HEK293 (cell line): ENCODE results near the gene CAPN15.

Experiments used
- BCL11A ChIP-seq: fragments of 450-650 bp; formaldehyde crosslinking; IDR thresholded peaks from 2 replicates; pipeline ENCODE4 v1.5.1; 2016; ENCODE audit warnings: low read depth, missing biosample characterization, missing genetic modification characterization
- BCL11B ChIP-seq: fragments of 450-650 bp; formaldehyde crosslinking; IDR thresholded peaks from 2 replicates; pipeline ENCODE4 v1.5.1; 2016; ENCODE audit warnings: low read depth, missing biosample characterization, missing genetic modification characterization
- GFI1B ChIP-seq: fragments of 450-650 bp; formaldehyde crosslinking; IDR thresholded peaks from 2 replicates; pipeline ENCODE4 v1.5.1; 2016; ENCODE audit warnings: missing biosample characterization, missing genetic modification characterization
- HOXC10 ChIP-seq: sonication (generic); formaldehyde crosslinking; IDR thresholded peaks from 2 replicates; pipeline ENCODE4 v1.8.1; 2023; ENCODE audit warnings: mild to moderate bottlenecking, missing genetic modification reagents
- KLF8 ChIP-seq: fragments of 450-650 bp; formaldehyde crosslinking; IDR thresholded peaks from 2 replicates; pipeline ENCODE4 v1.5.1; 2016; ENCODE audit warnings: missing biosample characterization, missing genetic modification characterization
- MEIS1 ChIP-seq: sonication (generic); formaldehyde crosslinking; IDR thresholded peaks from 2 replicates; pipeline ENCODE4 v1.8.1; 2022; ENCODE audit warnings: missing genetic modification reagents, mild to moderate bottlenecking, borderline replicate concordance
- OSR2 ChIP-seq: fragments of 450-650 bp; formaldehyde crosslinking; IDR thresholded peaks from 2 replicates; pipeline ENCODE4 v1.5.1; 2016; ENCODE audit warnings: missing biosample characterization, missing genetic modification characterization
- PRDM4 ChIP-seq: fragments of 450-650 bp; formaldehyde crosslinking; IDR thresholded peaks from 2 replicates; pipeline ENCODE4 v1.5.1; 2017; ENCODE audit warnings: missing biosample characterization, missing genetic modification characterization
- ZBTB11 ChIP-seq: fragments of 450-650 bp; formaldehyde crosslinking; conservative IDR thresholded peaks from 2 replicates; pipeline ENCODE4 v1.5.1; 2016; ENCODE audit warnings: low read depth, missing biosample characterization, missing genetic modification characterization
- ZBTB20 ChIP-seq: fragments of 450-650 bp; formaldehyde crosslinking; IDR thresholded peaks from 2 replicates; pipeline ENCODE4 v1.5.1; 2016; ENCODE audit warnings: missing biosample characterization, missing genetic modification characterization
- ZBTB7A ChIP-seq: fragments of 450-650 bp; formaldehyde crosslinking; IDR thresholded peaks from 2 replicates; pipeline ENCODE4 v1.5.1; 2016; ENCODE audit warnings: low read depth, missing biosample characterization, missing genetic modification characterization
- ZFHX2 ChIP-seq: fragments of 450-650 bp; formaldehyde crosslinking; conservative IDR thresholded peaks from 2 replicates; pipeline ENCODE4 v1.5.1; 2016; ENCODE audit warnings: missing biosample characterization, missing genetic modification characterization
- ZNF132 ChIP-seq: fragments of 450-650 bp; formaldehyde crosslinking; IDR thresholded peaks from 2 replicates; pipeline ENCODE4 v1.5.1; 2017; ENCODE audit warnings: missing biosample characterization, missing genetic modification characterization, borderline replicate concordance
- ZNF16 ChIP-seq: fragments of 450-650 bp; formaldehyde crosslinking; IDR thresholded peaks from 2 replicates; pipeline ENCODE4 v1.5.1; 2016; ENCODE audit warnings: low read depth, missing biosample characterization, missing genetic modification characterization
- ZNF174 ChIP-seq: fragments of 450-650 bp; formaldehyde crosslinking; IDR thresholded peaks from 2 replicates; pipeline ENCODE4 v1.5.0; 2017; ENCODE audit warnings: missing biosample characterization, mild to moderate bottlenecking, missing genetic modification characterization
- ZNF311 ChIP-seq: fragments of 450-650 bp; formaldehyde crosslinking; IDR thresholded peaks from 2 replicates; pipeline ENCODE4 v1.5.1; 2017; ENCODE audit warnings: missing biosample characterization, missing genetic modification characterization, borderline replicate concordance
- ZNF423 ChIP-seq: fragments of 450-650 bp; formaldehyde crosslinking; IDR thresholded peaks from 2 replicates; pipeline ENCODE4 v1.5.1; 2016; ENCODE audit warnings: missing biosample characterization, missing genetic modification characterization
- ZNF48 ChIP-seq: fragments of 450-650 bp; formaldehyde crosslinking; IDR thresholded peaks from 2 replicates; pipeline ENCODE4 v1.5.1; 2016; ENCODE audit warnings: missing biosample characterization, missing genetic modification characterization
- ZNF514 ChIP-seq: fragments of 450-650 bp; formaldehyde crosslinking; IDR thresholded peaks from 2 replicates; pipeline ENCODE4 v1.5.1; 2016; ENCODE audit warnings: missing biosample characterization, missing genetic modification characterization
- ZNF530 ChIP-seq: fragments of 450-650 bp; formaldehyde crosslinking; IDR thresholded peaks from 2 replicates; pipeline ENCODE4 v1.5.1; 2016; ENCODE audit warnings: low read depth, missing biosample characterization, missing genetic modification characterization
- ZNF544 ChIP-seq: fragments of 450-650 bp; formaldehyde crosslinking; IDR thresholded peaks from 2 replicates; pipeline ENCODE4 v1.5.0; 2017; ENCODE audit warnings: missing biosample characterization, missing genetic modification characterization
- ZNF571 ChIP-seq: fragments of 450-650 bp; formaldehyde crosslinking; IDR thresholded peaks from 2 replicates; pipeline ENCODE4 v1.5.0; 2017; ENCODE audit warnings: missing biosample characterization, missing genetic modification characterization
- ZNF596 ChIP-seq: fragments of 450-650 bp; IDR thresholded peaks from 2 replicates; pipeline ENCODE4 v1.5.0; 2018; ENCODE audit warnings: missing biosample characterization, mild to moderate bottlenecking, missing genetic modification characterization, moderate library complexity
- ZNF621 ChIP-seq: fragments of 450-650 bp; formaldehyde crosslinking; IDR thresholded peaks from 2 replicates; pipeline ENCODE4 v1.5.1; 2017; ENCODE audit warnings: missing biosample characterization, missing genetic modification characterization
- ZNF624 ChIP-seq: fragments of 450-650 bp; formaldehyde crosslinking; IDR thresholded peaks from 2 replicates; pipeline ENCODE4 v1.5.1; 2017; ENCODE audit warnings: missing biosample characterization, missing genetic modification characterization
- ZNF701 ChIP-seq: fragments of 450-650 bp; formaldehyde crosslinking; IDR thresholded peaks from 2 replicates; pipeline ENCODE4 v1.5.1; 2016; ENCODE audit warnings: missing biosample characterization, missing genetic modification characterization
- ZNF791 ChIP-seq: fragments of 450-650 bp; formaldehyde crosslinking; IDR thresholded peaks from 2 replicates; pipeline ENCODE4 v1.5.1; 2016; ENCODE audit warnings: missing biosample characterization, missing genetic modification characterization
- ZSCAN18 ChIP-seq: fragments of 450-650 bp; formaldehyde crosslinking; IDR thresholded peaks from 2 replicates; pipeline ENCODE4 v1.5.1; 2016; ENCODE audit warnings: missing biosample characterization, missing genetic modification characterization
- ZXDB ChIP-seq: fragments of 450-650 bp; formaldehyde crosslinking; IDR thresholded peaks from 2 replicates; pipeline ENCODE4 v1.5.1; 2016; ENCODE audit warnings: missing biosample characterization, missing genetic modification characterization
- TF ChIP-seq, protein P1 (sequence below): fragments of 450-650 bp; IDR thresholded peaks from 2 replicates; pipeline ENCODE4 v1.5.1; 2018; ENCODE audit warnings: missing biosample characterization, mild to moderate bottlenecking, missing genetic modification characterization

CAPN15 gene

DNA sequence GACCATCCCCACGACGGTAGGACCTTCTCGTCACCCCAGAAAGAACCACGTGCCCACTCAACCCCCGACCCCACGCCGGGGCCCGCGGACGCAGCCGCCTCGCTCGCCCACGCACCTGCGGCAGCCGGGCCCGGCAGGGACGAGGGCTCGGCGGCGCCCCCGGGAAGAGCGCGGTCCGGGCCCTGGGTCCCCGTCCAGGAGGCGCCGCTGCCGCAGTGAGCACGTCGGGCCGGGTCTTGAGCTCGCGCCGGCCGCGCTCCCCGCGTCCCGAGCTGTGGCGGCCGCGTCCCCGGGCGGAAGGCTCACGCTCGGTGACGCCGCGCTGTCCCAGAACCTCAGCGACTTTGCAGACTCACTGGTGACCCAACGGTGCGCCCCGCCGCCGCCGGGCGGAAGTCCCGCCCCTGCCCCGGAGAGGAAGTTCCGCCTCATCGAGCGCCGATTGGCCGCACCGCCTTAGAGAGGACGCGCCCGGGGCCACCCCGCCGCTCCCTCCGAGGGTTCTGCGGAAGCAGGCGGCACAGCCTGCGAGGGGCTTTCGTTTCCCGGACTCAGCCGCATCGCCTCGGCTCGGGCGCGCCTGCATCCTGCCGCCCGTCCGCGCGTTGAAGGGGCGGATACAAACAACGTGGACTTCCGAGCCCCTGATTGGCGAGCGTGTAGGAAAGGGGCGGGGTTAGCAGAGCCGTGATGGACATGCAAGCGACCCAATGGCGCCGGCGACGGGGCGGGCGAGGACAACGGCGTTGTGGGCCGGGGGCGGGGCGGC lies 61.6 kb downstream of the CAPN15 start (continued):
- TF ChIP-seq PRDM4 (tag by site-specific recombination) (no peak), ZNF624 (tag by site-specific recombination) (no peak), ZBTB7A (tag by site-specific recombination) (no peak), ZNF48 (no peak), ZNF132 (tag by site-specific recombination) (no peak), KLF8 (tag by site-specific recombination) (no peak), ZFHX2 (tag by site-specific recombination) (peak; percentile 72), ZNF530 (tag by site-specific recombination) (no peak), ZNF791 (no peak), MEIS1 (CRISPR knock-in tag) (no peak), ZNF16 (tag by site-specific recombination) (no peak), ZBTB11 (peak; percentile 53), ZNF571 (no peak), OSR2 (tag by site-specific recombination) (no peak), HOXC10 (0 out of 2 replicates have a peak, but pooled peaks have one; percentile 31), GFI1B (tag by site-specific recombination) (no peak), ZBTB20 (tag by site-specific recombination) (peak; percentile 37), ZSCAN18 (tag by site-specific recombination) (no peak), ZNF544 (tag by site-specific recombination) (no peak), ZNF701 (tag by site-specific recombination) (no peak), ZNF514 (tag by site-specific recombination) (no peak), ZXDB (peak; percentile 86), ZNF174 (tag by site-specific recombination) (no peak), ZNF621 (no peak), ZNF596 (tag by site-specific recombination) (peak; percentile 42; the same call in 1 of the 2 replicates), ZNF423 (tag by site-specific recombination) (no peak), BCL11A (no peak), BCL11B (tag by site-specific recombination) (no peak), ZNF311 (tag by site-specific recombination) (no peak)
- TF ChIP-seq, protein P1, sequence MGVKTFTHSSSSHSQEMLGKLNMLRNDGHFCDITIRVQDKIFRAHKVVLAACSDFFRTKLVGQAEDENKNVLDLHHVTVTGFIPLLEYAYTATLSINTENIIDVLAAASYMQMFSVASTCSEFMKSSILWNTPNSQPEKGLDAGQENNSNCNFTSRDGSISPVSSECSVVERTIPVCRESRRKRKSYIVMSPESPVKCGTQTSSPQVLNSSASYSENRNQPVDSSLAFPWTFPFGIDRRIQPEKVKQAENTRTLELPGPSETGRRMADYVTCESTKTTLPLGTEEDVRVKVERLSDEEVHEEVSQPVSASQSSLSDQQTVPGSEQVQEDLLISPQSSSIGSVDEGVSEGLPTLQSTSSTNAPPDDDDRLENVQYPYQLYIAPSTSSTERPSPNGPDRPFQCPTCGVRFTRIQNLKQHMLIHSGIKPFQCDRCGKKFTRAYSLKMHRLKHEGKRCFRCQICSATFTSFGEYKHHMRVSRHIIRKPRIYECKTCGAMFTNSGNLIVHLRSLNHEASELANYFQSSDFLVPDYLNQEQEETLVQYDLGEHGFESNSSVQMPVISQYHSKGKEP = peak; percentile 34; the same call in 1 of the 2 replicates
